ENCODE results near the gene TFEB. TPM values are rescaled to one million over a fixed set of nuclear protein-coding genes. Genes with fewer than 3 reads are reported as not detected.

TFEB gene
- total and polyA plus RNA-seq, 2 of the 8 experiments (the other 6 are each of a cell fraction or from before 2014, with no cell fraction given): 2.3 to 6.7 TPM

DNA sequence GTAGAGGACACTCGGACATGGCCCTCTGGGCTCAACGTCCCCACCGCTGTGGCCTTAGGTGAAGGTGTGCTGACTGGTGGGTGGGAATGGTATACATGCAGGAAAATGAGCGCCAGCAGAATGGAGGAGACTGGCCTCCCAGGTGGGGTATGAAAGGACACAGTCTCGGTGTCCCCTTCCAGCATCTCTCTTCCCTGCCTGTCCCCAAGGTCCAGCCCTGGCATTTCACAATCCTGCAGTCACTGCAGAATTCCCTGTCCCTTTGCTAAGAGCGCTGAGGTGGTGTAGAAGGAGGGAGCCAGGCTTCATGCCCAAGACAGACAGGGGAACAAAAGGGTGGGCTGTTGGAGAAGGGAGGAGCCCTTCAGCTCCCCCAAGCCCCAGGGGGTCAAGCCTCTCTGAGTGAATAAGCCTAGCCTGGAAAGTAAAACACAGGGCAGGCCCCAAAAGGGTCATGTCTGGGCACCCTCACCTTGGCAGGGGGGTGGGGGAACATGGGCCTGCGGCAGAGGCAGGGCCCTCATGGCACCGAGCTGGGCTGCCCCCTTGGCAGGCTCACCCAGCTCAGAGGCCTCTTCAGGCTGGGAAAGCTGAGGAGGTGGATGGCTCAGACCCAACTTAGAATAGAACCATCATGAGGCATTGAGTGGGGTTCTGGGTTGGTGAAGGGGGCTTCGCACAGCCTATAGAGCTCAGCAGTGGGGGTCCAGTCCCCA is 23.9 kb downstream of the TFEB start (continued):
- TF ChIP-seq CTCF (IDR thresholded peaks at IDR 0.05; ENCODE audit: control extremely low read depth in 1 of 3, insufficient read depth in 1 of 3, low read depth in 1 of 3, low read length in 3 of 3) (no peak), SP4 (IDR thresholded peaks at IDR 0.05; ENCODE audit: low read length) (no peak)
- TF ChIP-seq, protein P1, sequence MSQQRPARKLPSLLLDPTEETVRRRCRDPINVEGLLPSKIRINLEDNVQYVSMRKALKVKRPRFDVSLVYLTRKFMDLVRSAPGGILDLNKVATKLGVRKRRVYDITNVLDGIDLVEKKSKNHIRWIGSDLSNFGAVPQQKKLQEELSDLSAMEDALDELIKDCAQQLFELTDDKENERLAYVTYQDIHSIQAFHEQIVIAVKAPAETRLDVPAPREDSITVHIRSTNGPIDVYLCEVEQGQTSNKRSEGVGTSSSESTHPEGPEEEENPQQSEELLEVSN (IDR thresholded peaks at IDR 0.05): no peak
